ENCODE measurements around the gene VPS18. TPM values are rescaled to one million over a fixed set of nuclear protein-coding genes. Genes with fewer than 3 reads are reported as not detected.

The VPS18 gene
- total RNA-seq, 2 donors from 2014 or later, result 10.7 to 12.1 TPM

- peak within 1 kb of the TSS; percentile 91 to 98 for H3K4me3 Mint-ChIP-seq
- ATAC-seq (replicated peaks in 1 of 2) (peak; percentile 85 to 89), DNase-seq (peak; percentile 67 to 72)
- H3K36me3 Mint-ChIP-seq (ENCODE audit: insufficient read depth in 2 of 2), result no peaks in the 10 kb centered on the region
- no peak within 1 kb of the TSS for H3K27ac Mint-ChIP-seq
- H3K27me3 Mint-ChIP-seq (ENCODE audit: low read depth), result peaks cover 7% of the 10 kb centered on the region
- no peaks in the 10 kb centered on the region for H3K9me3 Mint-ChIP-seq
- peaks cover 26% of the 10 kb centered on the region for H3K4me1 Mint-ChIP-seq (ENCODE audit: low read depth)
These were observed 20.3 kb upstream of the VPS18 start, which contains the start of gene RHOV for GRCh38 chr15:40873694-40874561. TSS of gene RHOV (minus strand) at chr15:40874234. CDS start at chr15:40874139, 95 bp downstream.

GRCh38 chr15:40875991-40876730 lies 18.1 kb upstream of the VPS18 start:
- H3K36me3 Mint-ChIP-seq (ENCODE audit: insufficient read depth in 2 of 2), result no peaks in the 10 kb centered on the region
- ATAC-seq (replicated peaks in 1 of 2), result no peak
- H3K9me3 Mint-ChIP-seq, result no peaks in the 10 kb centered on the region
- peaks cover 36% of the 10 kb centered on the region for H3K4me1 Mint-ChIP-seq (ENCODE audit: low read depth)
- no peak for DNase-seq
- H3K27ac Mint-ChIP-seq, result no peak overlapping the region
- peaks cover 7% of the 10 kb centered on the region for H3K27me3 Mint-ChIP-seq (ENCODE audit: low read depth)
- H3K4me3 Mint-ChIP-seq, result no peak overlapping the region

GRCh38 chr15:40877694-40878093 lies 16.6 kb upstream of the VPS18 start:
- no peaks in the 10 kb centered on the region for H3K9me3 Mint-ChIP-seq
- H3K27me3 Mint-ChIP-seq (ENCODE audit: low read depth), result peaks cover 7% of the 10 kb centered on the region
- ATAC-seq (replicated peaks in 1 of 2) (no peak), DNase-seq (no peak)
- no peaks in the 10 kb centered on the region for H3K36me3 Mint-ChIP-seq (ENCODE audit: insufficient read depth in 2 of 2)
- H3K27ac Mint-ChIP-seq, result no peak overlapping the region
- peaks cover 27% of the 10 kb centered on the region for H3K4me1 Mint-ChIP-seq (ENCODE audit: low read depth)
- no peak overlapping the region for H3K4me3 Mint-ChIP-seq

DNA sequence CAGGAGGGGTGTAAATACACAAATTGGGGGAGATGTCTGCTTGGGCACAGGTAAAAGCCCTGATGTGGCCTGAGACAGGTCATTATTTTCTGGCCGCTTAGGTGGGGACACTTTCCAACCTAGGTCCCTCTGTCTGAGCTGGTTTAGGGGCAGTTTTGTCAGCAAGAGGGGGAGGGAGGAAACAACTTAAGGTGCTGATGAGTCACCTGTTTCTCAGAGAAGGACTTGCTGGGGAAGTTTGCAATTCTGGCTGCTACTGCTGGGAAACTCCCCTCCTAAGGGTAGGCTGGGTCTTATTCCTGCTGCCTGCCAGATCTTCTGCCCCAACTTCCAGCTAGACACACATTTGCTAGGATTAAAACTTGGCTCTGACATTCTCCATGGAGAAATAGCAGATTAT lies 15.5 kb upstream of the VPS18 start:
- no peaks in the 10 kb centered on the region for H3K9me3 Mint-ChIP-seq
- peak; percentile 76 to 81 for ATAC-seq (replicated peaks in 1 of 2)
- H3K4me3 Mint-ChIP-seq, result peak overlapping the region in 1 of 2 donors; percentile 14
- H3K4me1 Mint-ChIP-seq (ENCODE audit: low read depth), result peaks cover 20% of the 10 kb centered on the region
- H3K27me3 Mint-ChIP-seq (ENCODE audit: low read depth), result peaks cover 7% of the 10 kb centered on the region
- no peaks in the 10 kb centered on the region for H3K36me3 Mint-ChIP-seq (ENCODE audit: insufficient read depth in 2 of 2)
- DNase-seq, result peak; percentile 50 to 53
- H3K27ac Mint-ChIP-seq, result no peak overlapping the region

- Mint-ChIP-seq H3K4me1 (ENCODE audit: low read depth) (peaks cover 15% of the 10 kb centered on the region), H3K9me3 (no peaks in the 10 kb centered on the region), H3K4me3 (no peak overlapping the region), H3K27me3 (ENCODE audit: low read depth) (no peaks in the 10 kb centered on the region), H3K27ac (no peak overlapping the region), H3K36me3 (ENCODE audit: insufficient read depth in 2 of 2) (no peaks in the 10 kb centered on the region)
- DNase-seq (no peak), ATAC-seq (replicated peaks in 1 of 2) (peak; percentile 52 to 59)
These were observed 14.6 kb upstream of the VPS18 start for GRCh38 chr15:40879609-40880008.

DNA sequence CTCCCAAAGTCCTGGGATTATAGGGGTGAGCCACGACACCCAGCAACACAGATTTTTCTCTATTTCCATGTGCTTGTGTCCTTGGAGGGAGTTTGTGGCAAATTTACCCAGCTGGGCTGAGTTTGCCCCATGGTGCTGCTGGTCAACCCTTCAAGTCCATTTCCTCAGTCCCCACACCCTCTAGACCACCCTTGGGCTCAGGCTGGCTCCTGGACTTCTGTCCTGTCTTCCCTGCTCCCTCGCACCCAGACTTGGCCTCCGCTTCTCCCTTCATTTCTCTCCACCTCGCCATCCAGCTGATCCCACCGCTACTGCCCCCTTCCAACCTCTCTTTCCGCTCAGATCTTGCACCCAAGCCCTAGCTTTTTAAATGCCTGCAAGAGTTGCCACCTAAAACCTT lies 12.9 kb upstream of the VPS18 start:
- ATAC-seq (replicated peaks in 1 of 2), result no peak

DNA sequence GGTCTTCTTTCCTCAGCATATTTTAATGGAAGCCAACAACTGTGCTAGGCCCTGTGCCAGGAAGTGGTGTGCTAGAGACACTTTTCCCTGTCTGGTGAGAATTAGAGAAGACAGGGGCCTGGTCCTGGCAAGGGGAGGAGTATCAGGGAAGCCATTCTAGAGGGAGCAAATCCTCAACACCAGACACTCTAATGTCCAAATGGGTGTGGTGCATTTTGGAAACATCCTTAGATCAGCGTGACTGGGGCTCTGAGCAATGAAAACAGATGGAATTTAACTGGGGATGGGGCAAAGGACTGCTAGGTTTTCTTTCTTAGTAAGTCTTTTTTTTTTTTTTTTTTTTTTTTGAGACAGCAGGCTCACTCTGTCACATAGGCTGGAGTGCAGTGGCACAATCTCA lies 7.7 kb upstream of the VPS18 start:
- peaks cover 10% of the 10 kb centered on the region for H3K4me1 Mint-ChIP-seq (ENCODE audit: low read depth)
- DNase-seq, result no peak
- no peak for ATAC-seq (replicated peaks in 1 of 2)
- H3K9me3 Mint-ChIP-seq, result no peaks in the 10 kb centered on the region
- peaks cover 5% of the 10 kb centered on the region for H3K27me3 Mint-ChIP-seq (ENCODE audit: low read depth)
- no peak overlapping the region for H3K4me3 Mint-ChIP-seq
- no peaks in the 10 kb centered on the region for H3K36me3 Mint-ChIP-seq (ENCODE audit: insufficient read depth in 2 of 2)
- no peak overlapping the region for H3K27ac Mint-ChIP-seq

More for the DNA sequence above, 12.9 kb upstream of the VPS18 start:
- Mint-ChIP-seq H3K4me3 (no peak overlapping the region), H3K36me3 (ENCODE audit: insufficient read depth in 2 of 2) (no peaks in the 10 kb centered on the region), H3K4me1 (ENCODE audit: low read depth) (peaks cover 15% of the 10 kb centered on the region), H3K27ac (no peak overlapping the region), H3K9me3 (no peaks in the 10 kb centered on the region), H3K27me3 (ENCODE audit: low read depth) (peaks cover 5% of the 10 kb centered on the region)
- no peak for DNase-seq

- H3K27ac Mint-ChIP-seq, result no peak overlapping the region
- peaks cover 12% of the 10 kb centered on the region for H3K27me3 Mint-ChIP-seq (ENCODE audit: low read depth)
- H3K4me3 Mint-ChIP-seq, result no peak overlapping the region
- H3K4me1 Mint-ChIP-seq (ENCODE audit: low read depth), result peaks cover 22% of the 10 kb centered on the region
- ATAC-seq (replicated peaks in 1 of 2), result no peak
- no peak for DNase-seq
- no peaks in the 10 kb centered on the region for H3K9me3 Mint-ChIP-seq
- no peaks in the 10 kb centered on the region for H3K36me3 Mint-ChIP-seq (ENCODE audit: insufficient read depth in 2 of 2)
These were observed 5.1 kb upstream of the VPS18 start for GRCh38 chr15:40889112-40889511.

GRCh38 chr15:40891138-40891537 lies 3.1 kb upstream of the VPS18 start:
- no peak overlapping the region for H3K27ac Mint-ChIP-seq
- DNase-seq, result no peak
- H3K4me3 Mint-ChIP-seq, result no peak overlapping the region
- ATAC-seq (replicated peaks in 1 of 2), result no peak
- peaks cover 39% of the 10 kb centered on the region for H3K4me1 Mint-ChIP-seq (ENCODE audit: low read depth)
- peaks cover 2 to 5% of the 10 kb centered on the region in 2 donors for H3K36me3 Mint-ChIP-seq (ENCODE audit: insufficient read depth in 2 of 2)
- peaks cover 6% of the 10 kb centered on the region for H3K27me3 Mint-ChIP-seq (ENCODE audit: low read depth)
- H3K9me3 Mint-ChIP-seq, result no peaks in the 10 kb centered on the region

DNA sequence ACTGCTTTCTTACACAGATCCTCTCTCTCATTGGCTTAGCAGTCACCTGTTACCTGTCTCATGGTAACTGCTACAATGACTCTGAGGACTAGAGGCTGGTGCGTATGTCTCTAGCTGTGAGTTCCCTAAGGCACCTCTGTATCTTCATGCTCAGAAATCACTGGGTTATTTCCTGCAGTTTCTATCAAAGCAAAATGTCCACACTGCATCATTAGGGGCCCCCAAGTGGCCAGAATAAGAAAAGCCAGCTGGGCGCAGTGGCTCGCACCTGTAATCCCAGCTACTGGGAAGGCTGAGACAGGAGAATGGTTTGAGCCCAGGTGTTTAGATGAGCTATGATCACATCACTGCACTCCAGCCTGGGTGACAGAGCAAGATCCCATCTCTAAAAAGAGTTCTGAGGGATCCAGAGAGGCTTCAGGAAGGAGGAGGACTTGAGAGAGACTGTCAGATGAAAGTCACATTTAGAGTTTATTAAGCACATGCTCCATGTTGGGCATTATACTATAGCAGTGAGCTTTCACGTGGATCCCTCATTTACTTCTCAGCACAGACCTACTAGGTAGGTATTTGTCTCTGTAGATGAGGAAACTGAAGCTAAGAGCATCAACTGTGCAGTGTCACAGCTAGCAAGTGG lies 2.3 kb upstream of the VPS18 start:
- Mint-ChIP-seq H3K4me1 (ENCODE audit: low read depth) (peaks cover 41% of the 10 kb centered on the region), H3K36me3 (ENCODE audit: insufficient read depth in 2 of 2) (peaks cover 2 to 10% of the 10 kb centered on the region in 2 donors), H3K27me3 (ENCODE audit: low read depth) (peaks cover 6% of the 10 kb centered on the region), H3K4me3 (no peak overlapping the region), H3K9me3 (no peaks in the 10 kb centered on the region), H3K27ac (no peak overlapping the region)
- peak; percentile 33 to 43 for DNase-seq
- ATAC-seq (replicated peaks in 1 of 2), result no peak

DNA sequence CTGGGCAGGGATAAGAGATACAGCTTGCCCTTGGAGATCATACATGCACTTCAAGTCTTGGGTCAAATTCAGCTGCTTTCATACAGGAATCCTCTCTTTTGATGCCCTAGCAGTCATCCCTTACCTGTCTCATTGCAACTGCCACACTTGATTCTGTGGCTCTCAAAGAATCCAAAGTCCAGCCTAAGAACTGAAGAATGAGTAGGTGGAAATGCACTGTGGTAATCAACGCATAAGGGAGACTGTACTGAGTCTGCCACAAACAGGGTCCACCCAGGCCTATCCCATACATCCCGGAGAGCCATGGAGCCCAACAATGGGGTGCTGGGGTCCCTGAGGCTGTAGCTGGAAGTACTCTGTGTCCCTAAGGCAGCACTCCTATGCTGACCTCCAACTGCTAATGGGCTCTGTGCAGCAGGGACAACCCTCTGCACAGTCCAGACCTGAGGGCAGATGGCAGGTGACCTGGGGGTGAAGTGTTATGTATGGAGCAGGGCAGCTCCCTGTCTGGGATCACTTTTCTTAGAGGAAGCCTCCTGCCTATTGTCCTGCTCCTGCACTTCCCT lies 1.7 kb upstream of the VPS18 start:
- ATAC-seq (replicated peaks in 1 of 2) (no peak), DNase-seq (no peak)
- peaks cover 2 to 10% of the 10 kb centered on the region in 2 donors for H3K36me3 Mint-ChIP-seq (ENCODE audit: insufficient read depth in 2 of 2)
- H3K4me1 Mint-ChIP-seq (ENCODE audit: low read depth), result peaks cover 41% of the 10 kb centered on the region
- H3K9me3 Mint-ChIP-seq, result no peaks in the 10 kb centered on the region
- H3K27me3 Mint-ChIP-seq (ENCODE audit: low read depth), result peaks cover 6% of the 10 kb centered on the region
- no peak overlapping the region for H3K27ac Mint-ChIP-seq
- peak overlapping the region in 1 of 2 donors; percentile 36 for H3K4me3 Mint-ChIP-seq

- H3K36me3 Mint-ChIP-seq (ENCODE audit: insufficient read depth in 2 of 2), result peaks cover 2 to 10% of the 10 kb centered on the region in 2 donors
- peaks cover 41% of the 10 kb centered on the region for H3K4me1 Mint-ChIP-seq (ENCODE audit: low read depth)
- DNase-seq (no peak), ATAC-seq (replicated peaks in 1 of 2) (no peak)
- peak overlapping the region; percentile 96 to 98 for H3K4me3 Mint-ChIP-seq
- no peak overlapping the region for H3K27ac Mint-ChIP-seq
- H3K9me3 Mint-ChIP-seq, result no peaks in the 10 kb centered on the region
- H3K27me3 Mint-ChIP-seq (ENCODE audit: low read depth), result peaks cover 6% of the 10 kb centered on the region
These were observed 1.1 kb upstream of the VPS18 start for GRCh38 chr15:40893019-40893670.
